Right forelimb (tissue), 1 donor: ENCODE measurements around the gene TTLL3.
A peak's percentile ranks its signal among the peaks of the same experiment; 100 is the strongest.

ENCODE experiments used
- DNase-seq: peaks from one replicate; pipeline ENCODE4 v3.0.0-alpha.2; 2018

Gene TTLL3

GRCh38 chr3:9781978-9782603, 28.0 kb upstream of the TTLL3 start:
- no peak for DNase-seq

- DNase-seq: no peak
These were observed 27.3 kb upstream of the TTLL3 start for GRCh38 chr3:9782770-9783169.

- no peak for DNase-seq
These were observed 26.1 kb upstream of the TTLL3 start for GRCh38 chr3:9783954-9784353.

- no peak for DNase-seq
These were observed 25.1 kb upstream of the TTLL3 start for GRCh38 chr3:9784965-9785364.

- DNase-seq: no peak
These were observed 24.5 kb upstream of the TTLL3 start for GRCh38 chr3:9785602-9786001.

- DNase-seq: no peak
These were observed 23.8 kb upstream of the TTLL3 start for GRCh38 chr3:9786209-9786739.

GRCh38 chr3:9786825-9787669, 23.0 kb upstream of the TTLL3 start:
- no peak for DNase-seq

- DNase-seq: no peak
These were observed 22.3 kb upstream of the TTLL3 start for GRCh38 chr3:9787714-9788113.

- no peak for DNase-seq
These were observed 18.9 kb upstream of the TTLL3 start for GRCh38 chr3:9791127-9791526.

- no peak for DNase-seq
These were observed 18.2 kb upstream of the TTLL3 start for GRCh38 chr3:9791790-9792404.

- peak; percentile 96 for DNase-seq
These were observed 17.5 kb upstream of the TTLL3 start, which contains the start of the genes ARPC4 and TADA3 for GRCh38 chr3:9792405-9793160. Gene ARPC4 (plus strand): TSS chr3:9793082. CDS start chr3:9793122, 40 bp downstream. Gene TADA3 (minus strand): TSS chr3:9792473. CDS start chr3:9791466, 1,007 bp downstream.

GRCh38 chr3:9793161-9793781, 16.8 kb upstream of the TTLL3 start:
- no peak for DNase-seq

- DNase-seq: no peak
These were observed 15.7 kb upstream of the TTLL3 start for GRCh38 chr3:9794400-9794799.

GRCh38 chr3:9795207-9795606, 14.9 kb upstream of the TTLL3 start:
- no peak for DNase-seq

GRCh38 chr3:9797196-9797945, 12.7 kb upstream of the TTLL3 start:
- no peak for DNase-seq

GRCh38 chr3:9800529-9800928, 9.5 kb upstream of the TTLL3 start:
- DNase-seq: no peak

GRCh38 chr3:9803494-9803893, 6.6 kb upstream of the TTLL3 start:
- DNase-seq: no peak

- DNase-seq: no peak
These were observed 5.1 kb upstream of the TTLL3 start for GRCh38 chr3:9804996-9805395.

GRCh38 chr3:9806137-9806536, 3.9 kb upstream of the TTLL3 start:
- no peak for DNase-seq

- no peak for DNase-seq
These were observed 3.1 kb upstream of the TTLL3 start for GRCh38 chr3:9806688-9807589.

GRCh38 chr3:9807981-9808344, 2.1 kb upstream of the TTLL3 start:
- DNase-seq: no peak
